DND-41 (cell line): ENCODE results near the gene APH1A.

Experiments used
- ATAC-seq: fragments of 200-7000 bp; cut with Tn5 transposase; 3 replicates; pipeline ENCODE4 v1.9.1; 2021; ENCODE audit warnings: low read depth; ENCODE audit not compliant: insufficient read depth
- DNase-seq: peaks from one replicate; pipeline ENCODE4 v3.0.0-alpha.2; 2020
- H2AFZ ChIP-seq: 2 replicates; pipeline ENCODE4 v1.6.0; 2012; ENCODE audit warnings: low read depth, low read length
- H3K27ac ChIP-seq: 2 replicates; pipeline ENCODE4 v1.5.1; 2012; ENCODE audit warnings: low read length, inconsistent platforms
- H3K27me3 ChIP-seq: fragments of 200-600 bp; sonication (generic); 2 replicates; pipeline ENCODE4 v1.6.0; 2012; ENCODE audit warnings: low read length, mild to moderate bottlenecking, inconsistent platforms; ENCODE audit not compliant: insufficient read depth, poor library complexity
- H3K36me3 ChIP-seq: 2 replicates; pipeline ENCODE4 v1.5.1; 2012; ENCODE audit warnings: low read length, inconsistent platforms; ENCODE audit not compliant: insufficient read depth
- H3K4me1 ChIP-seq: 2 replicates; pipeline ENCODE4 v1.5.1; 2012; ENCODE audit warnings: mild to moderate bottlenecking, low read length; ENCODE audit not compliant: insufficient read depth
- H3K4me2 ChIP-seq: 2 replicates; pipeline ENCODE4 v1.6.0; 2012; ENCODE audit warnings: mild to moderate bottlenecking, moderate library complexity, low read length, inconsistent platforms; ENCODE audit not compliant: insufficient read depth
- H3K4me3 ChIP-seq, 2 experiments: fragments of 200-600 bp in 1 of 2; shearing (Covaris generic) in 1 of 2; 2 replicates each; pipeline ENCODE4 v1.5.1; 2012 to 2016; ENCODE audit warnings: inconsistent platforms in 2 of 2, low read length in 2 of 2, mild to moderate bottlenecking in 2 of 2, low read depth in 1 of 2, moderate library complexity in 1 of 2
- H3K79me2 ChIP-seq: 2 replicates; pipeline ENCODE4 v1.6.0; 2012; ENCODE audit warnings: low read length, inconsistent platforms; ENCODE audit not compliant: insufficient read depth
- H3K9ac ChIP-seq: 2 replicates; pipeline ENCODE4 v1.6.0; 2012; ENCODE audit warnings: low read depth, mild to moderate bottlenecking, inconsistent platforms, low read length, moderate library complexity
- H3K9me3 ChIP-seq: 2 replicates; pipeline ENCODE4 v1.5.1; 2012; ENCODE audit warnings: low read length, moderate library complexity, mild to moderate bottlenecking, inconsistent platforms; ENCODE audit not compliant: insufficient read depth, severe bottlenecking
- H4K20me1 ChIP-seq: 2 replicates; pipeline ENCODE4 v1.6.0; 2012; ENCODE audit warnings: low read length; ENCODE audit not compliant: insufficient read depth
- EZH2 ChIP-seq: IDR thresholded peaks from 3 replicates; pipeline ENCODE4 v1.6.1; 2012; ENCODE audit warnings: borderline replicate concordance, low read depth, mild to moderate bottlenecking, moderate library complexity, low read length, inconsistent platforms; ENCODE audit not compliant: severe bottlenecking
- TF ChIP-seq, protein P1 (sequence below): IDR thresholded peaks from 2 replicates; pipeline ENCODE4 v1.5.1; 2012; ENCODE audit warnings: borderline replicate concordance, low read length, moderate library complexity, mild to moderate bottlenecking; ENCODE audit not compliant: poor library complexity, severe bottlenecking; ENCODE audit errors: extremely low read depth

Gene APH1A

DNA sequence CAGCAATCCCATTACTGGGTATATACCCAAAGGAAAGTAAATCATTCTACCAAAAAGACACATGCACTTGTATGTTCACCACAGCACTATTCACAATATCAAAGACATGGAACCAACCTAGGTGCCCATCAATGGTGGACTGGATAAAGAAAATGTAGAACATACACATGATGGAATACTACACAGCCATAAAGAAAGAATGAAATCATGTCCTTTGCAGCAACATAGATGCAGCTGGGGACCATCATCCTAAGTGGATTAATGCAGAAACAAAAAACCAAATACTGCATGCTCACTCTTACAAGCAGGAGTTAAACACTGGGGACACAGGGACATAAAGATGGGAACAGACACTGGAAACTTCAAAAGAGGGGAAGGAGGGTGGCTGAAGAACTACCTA lies 41.6 kb downstream of the APH1A start:
- Histone ChIP-seq H3K27me3 (no peaks in the 10 kb centered on the region), H3K36me3 (peaks cover 81% of the 10 kb centered on the region), H3K79me2 (peaks cover 62% of the 10 kb centered on the region), H3K4me3 (no peak overlapping the region), H4K20me1 (peaks cover 4% of the 10 kb centered on the region; the same call in 1 of the 2 replicates), H3K9ac (no peak overlapping the region), H3K9me3 (no peaks in the 10 kb centered on the region), H3K27ac (no peak overlapping the region), H3K4me2 (no peak overlapping the region), H2AFZ (no peak overlapping the region), H3K4me1 (no peaks in the 10 kb centered on the region)
- DNase-seq (no peak), ATAC-seq (no peak)
- TF ChIP-seq, protein P1, sequence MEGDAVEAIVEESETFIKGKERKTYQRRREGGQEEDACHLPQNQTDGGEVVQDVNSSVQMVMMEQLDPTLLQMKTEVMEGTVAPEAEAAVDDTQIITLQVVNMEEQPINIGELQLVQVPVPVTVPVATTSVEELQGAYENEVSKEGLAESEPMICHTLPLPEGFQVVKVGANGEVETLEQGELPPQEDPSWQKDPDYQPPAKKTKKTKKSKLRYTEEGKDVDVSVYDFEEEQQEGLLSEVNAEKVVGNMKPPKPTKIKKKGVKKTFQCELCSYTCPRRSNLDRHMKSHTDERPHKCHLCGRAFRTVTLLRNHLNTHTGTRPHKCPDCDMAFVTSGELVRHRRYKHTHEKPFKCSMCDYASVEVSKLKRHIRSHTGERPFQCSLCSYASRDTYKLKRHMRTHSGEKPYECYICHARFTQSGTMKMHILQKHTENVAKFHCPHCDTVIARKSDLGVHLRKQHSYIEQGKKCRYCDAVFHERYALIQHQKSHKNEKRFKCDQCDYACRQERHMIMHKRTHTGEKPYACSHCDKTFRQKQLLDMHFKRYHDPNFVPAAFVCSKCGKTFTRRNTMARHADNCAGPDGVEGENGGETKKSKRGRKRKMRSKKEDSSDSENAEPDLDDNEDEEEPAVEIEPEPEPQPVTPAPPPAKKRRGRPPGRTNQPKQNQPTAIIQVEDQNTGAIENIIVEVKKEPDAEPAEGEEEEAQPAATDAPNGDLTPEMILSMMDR, result no peak
- no peak for TF ChIP-seq EZH2

DNA sequence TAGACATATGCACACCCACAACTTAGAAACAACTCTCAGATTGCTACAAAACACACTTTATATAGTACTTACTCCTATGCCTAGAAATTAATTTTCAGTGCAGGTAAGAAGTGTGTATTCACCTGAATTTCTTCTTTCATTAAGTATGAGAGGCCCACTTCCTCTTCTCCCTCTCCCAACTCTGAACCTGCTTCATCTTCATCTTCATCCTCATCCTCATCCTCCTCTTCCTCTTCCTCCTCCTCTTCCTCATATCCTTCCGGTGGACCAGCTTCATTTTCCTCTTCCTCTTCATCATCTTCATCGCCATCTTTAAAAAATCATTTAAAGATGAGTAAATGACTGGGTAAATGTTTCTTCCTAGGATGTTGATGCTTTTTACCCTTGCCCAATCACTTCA lies 42.3 kb downstream of the APH1A start:
- TF ChIP-seq, protein P1, result no peak
- TF ChIP-seq EZH2, result no peak
- no peaks in the 10 kb centered on the region; the same call in 1 of the 2 replicates for H4K20me1 ChIP-seq
- H3K9ac ChIP-seq, result no peak overlapping the region
- ATAC-seq, result no peak
- H3K4me3 ChIP-seq, result no peak overlapping the region
- no peak overlapping the region for H3K27ac ChIP-seq
- DNase-seq, result no peak
- no peak overlapping the region for H3K4me2 ChIP-seq
- H3K4me1 ChIP-seq, result no peaks in the 10 kb centered on the region
- peaks cover 80% of the 10 kb centered on the region for H3K36me3 ChIP-seq
- H3K9me3 ChIP-seq, result no peaks in the 10 kb centered on the region
- no peaks in the 10 kb centered on the region for H3K27me3 ChIP-seq
- H3K79me2 ChIP-seq, result peaks cover 56% of the 10 kb centered on the region
- H2AFZ ChIP-seq, result no peak overlapping the region

GRCh38 chr1:150225546-150225945 lies 43.3 kb downstream of the APH1A start:
- H3K27me3 ChIP-seq, result no peaks in the 10 kb centered on the region
- no peak overlapping the region for H2AFZ ChIP-seq
- TF ChIP-seq, protein P1, result no peak
- no peak for TF ChIP-seq EZH2
- H3K79me2 ChIP-seq, result peaks cover 47% of the 10 kb centered on the region
- H3K36me3 ChIP-seq, result peaks cover 86% of the 10 kb centered on the region
- ATAC-seq (no peak), DNase-seq (no peak)
- H3K4me3 ChIP-seq, result no peak overlapping the region
- no peak overlapping the region for H3K9ac ChIP-seq
- no peak overlapping the region for H3K27ac ChIP-seq
- H3K4me1 ChIP-seq, result no peaks in the 10 kb centered on the region
- H4K20me1 ChIP-seq, result no peaks in the 10 kb centered on the region
- H3K9me3 ChIP-seq, result no peaks in the 10 kb centered on the region
- no peak overlapping the region for H3K4me2 ChIP-seq

- DNase-seq (no peak), ATAC-seq (no peak)
- H3K27ac ChIP-seq, result no peak overlapping the region
- no peaks in the 10 kb centered on the region for H3K4me1 ChIP-seq
- peaks cover 41% of the 10 kb centered on the region for H3K79me2 ChIP-seq
- H3K9ac ChIP-seq, result no peak overlapping the region
- no peak for TF ChIP-seq EZH2
- no peak overlapping the region for H3K4me2 ChIP-seq
- no peaks in the 10 kb centered on the region for H3K27me3 ChIP-seq
- no peaks in the 10 kb centered on the region for H4K20me1 ChIP-seq
- no peak overlapping the region for H2AFZ ChIP-seq
- no peaks in the 10 kb centered on the region for H3K9me3 ChIP-seq
- peaks cover 86% of the 10 kb centered on the region for H3K36me3 ChIP-seq
- no peak overlapping the region for H3K4me3 ChIP-seq
Observed at GRCh38 chr1:150224983-150225382, 43.8 kb downstream of the APH1A start.
